ENCODE results near the gene TRAPPC10.

DNA sequence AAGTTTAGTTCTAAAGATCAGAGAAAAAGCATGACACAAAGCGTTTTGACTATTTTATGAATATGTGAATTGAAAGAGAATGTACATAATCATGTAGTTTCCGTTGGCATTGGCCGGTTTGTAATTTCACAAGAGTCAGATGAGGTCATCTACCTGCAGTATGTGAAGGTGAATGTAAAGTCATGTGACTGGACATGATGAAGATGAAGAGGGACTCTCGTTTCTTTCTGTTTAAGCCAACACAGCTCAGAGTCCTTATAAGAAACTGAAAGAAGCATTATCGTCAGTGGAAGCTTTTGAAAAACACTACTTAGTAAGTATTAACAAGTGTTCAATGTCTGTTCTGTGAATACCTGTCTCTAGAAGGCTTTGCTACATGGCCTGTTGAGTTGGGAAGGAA lies 64.2 kb downstream of the TRAPPC10 start:
- TF ChIP-seq, protein P1, sequence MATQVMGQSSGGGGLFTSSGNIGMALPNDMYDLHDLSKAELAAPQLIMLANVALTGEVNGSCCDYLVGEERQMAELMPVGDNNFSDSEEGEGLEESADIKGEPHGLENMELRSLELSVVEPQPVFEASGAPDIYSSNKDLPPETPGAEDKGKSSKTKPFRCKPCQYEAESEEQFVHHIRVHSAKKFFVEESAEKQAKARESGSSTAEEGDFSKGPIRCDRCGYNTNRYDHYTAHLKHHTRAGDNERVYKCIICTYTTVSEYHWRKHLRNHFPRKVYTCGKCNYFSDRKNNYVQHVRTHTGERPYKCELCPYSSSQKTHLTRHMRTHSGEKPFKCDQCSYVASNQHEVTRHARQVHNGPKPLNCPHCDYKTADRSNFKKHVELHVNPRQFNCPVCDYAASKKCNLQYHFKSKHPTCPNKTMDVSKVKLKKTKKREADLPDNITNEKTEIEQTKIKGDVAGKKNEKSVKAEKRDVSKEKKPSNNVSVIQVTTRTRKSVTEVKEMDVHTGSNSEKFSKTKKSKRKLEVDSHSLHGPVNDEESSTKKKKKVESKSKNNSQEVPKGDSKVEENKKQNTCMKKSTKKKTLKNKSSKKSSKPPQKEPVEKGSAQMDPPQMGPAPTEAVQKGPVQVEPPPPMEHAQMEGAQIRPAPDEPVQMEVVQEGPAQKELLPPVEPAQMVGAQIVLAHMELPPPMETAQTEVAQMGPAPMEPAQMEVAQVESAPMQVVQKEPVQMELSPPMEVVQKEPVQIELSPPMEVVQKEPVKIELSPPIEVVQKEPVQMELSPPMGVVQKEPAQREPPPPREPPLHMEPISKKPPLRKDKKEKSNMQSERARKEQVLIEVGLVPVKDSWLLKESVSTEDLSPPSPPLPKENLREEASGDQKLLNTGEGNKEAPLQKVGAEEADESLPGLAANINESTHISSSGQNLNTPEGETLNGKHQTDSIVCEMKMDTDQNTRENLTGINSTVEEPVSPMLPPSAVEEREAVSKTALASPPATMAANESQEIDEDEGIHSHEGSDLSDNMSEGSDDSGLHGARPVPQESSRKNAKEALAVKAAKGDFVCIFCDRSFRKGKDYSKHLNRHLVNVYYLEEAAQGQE (IDR thresholded peaks at IDR 0.05; ENCODE audit: low read depth) = no peak
- TF ChIP-seq FOXM1 (IDR thresholded peaks at IDR 0.05; ENCODE audit: borderline replicate concordance, low read depth) (no peak), CREB1 (IDR thresholded peaks at IDR 0.05; ENCODE audit: low read depth) (no peak), TAF1 (IDR thresholded peaks at IDR 0.05; ENCODE audit: low read depth) (no peak), EP300 (IDR thresholded peaks at IDR 0.05; ENCODE audit: borderline replicate concordance) (no peak), RAD21 (IDR thresholded peaks at IDR 0.05; ENCODE audit: low read depth) (no peak), YY1 (IDR thresholded peaks at IDR 0.05; ENCODE audit: low read depth) (no peak), TCF12 (IDR thresholded peaks at IDR 0.05; ENCODE audit: low read depth) (no peak), CEBPB (IDR thresholded peaks at IDR 0.05) (no peak), NFIC (IDR thresholded peaks at IDR 0.05) (no peak)
- TF ChIP-seq, protein P2, sequence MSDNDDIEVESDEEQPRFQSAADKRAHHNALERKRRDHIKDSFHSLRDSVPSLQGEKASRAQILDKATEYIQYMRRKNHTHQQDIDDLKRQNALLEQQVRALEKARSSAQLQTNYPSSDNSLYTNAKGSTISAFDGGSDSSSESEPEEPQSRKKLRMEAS (IDR thresholded peaks at IDR 0.05) = no peak
- TF ChIP-seq, protein P3, sequence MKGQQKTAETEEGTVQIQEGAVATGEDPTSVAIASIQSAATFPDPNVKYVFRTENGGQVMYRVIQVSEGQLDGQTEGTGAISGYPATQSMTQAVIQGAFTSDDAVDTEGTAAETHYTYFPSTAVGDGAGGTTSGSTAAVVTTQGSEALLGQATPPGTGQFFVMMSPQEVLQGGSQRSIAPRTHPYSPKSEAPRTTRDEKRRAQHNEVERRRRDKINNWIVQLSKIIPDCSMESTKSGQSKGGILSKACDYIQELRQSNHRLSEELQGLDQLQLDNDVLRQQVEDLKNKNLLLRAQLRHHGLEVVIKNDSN (IDR thresholded peaks at IDR 0.05) = no peak

Data from Ishikawa (cell line).